Measurements from ENCODE around the gene GORASP1. TPM values are rescaled to one million over a fixed set of nuclear protein-coding genes. Genes with fewer than 3 reads are reported as not detected.
A peak's percentile ranks its signal among the peaks of the same experiment; 100 is the strongest.

The GORASP1 gene
- total and polyA plus RNA-seq, 2 experiments from 2014 or later = 10.3 to 38.3 TPM

- no peak for DNase-seq (ENCODE audit: low spot score)
Observed at GRCh38 chr3:39146083-39146501, 38.7 kb upstream of the GORASP1 start.

DNA sequence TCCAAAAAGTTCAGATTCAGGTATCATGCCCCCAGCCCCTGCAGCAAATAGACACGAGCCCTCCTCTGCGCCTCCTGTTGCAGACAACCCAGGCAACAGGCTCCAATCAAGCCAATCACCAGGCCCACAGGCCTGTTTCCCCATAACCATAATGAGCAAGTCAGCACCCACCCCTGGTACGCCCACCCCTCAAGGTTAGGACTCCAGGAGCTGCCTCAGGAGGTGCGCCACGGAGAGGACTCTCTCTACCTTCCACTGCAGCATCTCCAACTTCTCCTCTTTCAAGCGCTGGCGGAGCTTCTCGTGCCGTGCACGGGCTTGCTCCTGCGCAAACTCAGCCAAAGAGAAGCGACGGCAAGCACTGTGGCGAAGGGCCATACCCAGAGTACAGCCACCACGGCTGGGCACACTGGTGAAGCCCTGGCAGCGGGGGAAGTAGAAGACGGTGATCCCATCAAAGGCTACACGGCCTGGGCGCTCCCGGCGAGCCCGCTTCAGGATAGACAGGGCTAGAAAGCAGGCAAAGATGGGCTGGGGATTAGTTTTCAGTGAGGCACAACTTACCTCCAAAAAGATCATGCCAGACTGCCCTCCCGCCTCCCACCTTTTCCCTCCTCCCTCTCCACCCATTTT, 37.4 kb upstream of the GORASP1 start:
- H3K4me1 Mint-ChIP-seq = peaks cover 43% of the 10 kb centered on the region
- no peak overlapping the region for H3K27ac ChIP-seq (ENCODE audit: low read depth)
- H3K27me3 ChIP-seq (ENCODE audit: insufficient read depth) = no peaks in the 10 kb centered on the region
- H3K79me2 ChIP-seq (replicated peaks; ENCODE audit: insufficient read depth) = peaks cover 32% of the 10 kb centered on the region
- H3K36me3 ChIP-seq (ENCODE audit: insufficient read depth) = peaks cover 17% of the 10 kb centered on the region; the same call in 1 of the 2 replicates
- no peak overlapping the region for H3K27ac Mint-ChIP-seq
- DNase-seq (ENCODE audit: low spot score) (no peak), ATAC-seq (no peak)
- peaks cover 42% of the 10 kb centered on the region for H3K36me3 Mint-ChIP-seq (ENCODE audit: low read depth)
- no peaks in the 10 kb centered on the region for H3K9me2 ChIP-seq (ENCODE audit: insufficient read depth)
- H3K9me3 Mint-ChIP-seq = no peaks in the 10 kb centered on the region
- H2AFZ ChIP-seq = no peak overlapping the region
- no peaks in the 10 kb centered on the region for H3F3A ChIP-seq (replicated peaks; ENCODE audit: low read depth)
- H3K4me1 ChIP-seq (ENCODE audit: insufficient read depth) = peaks cover 33% of the 10 kb centered on the region
- no peak overlapping the region for H3K4me3 Mint-ChIP-seq
- H3K27me3 Mint-ChIP-seq (ENCODE audit: insufficient read depth, low read depth, poor library complexity) = peaks cover 14% of the 10 kb centered on the region
- H4K20me1 ChIP-seq (replicated peaks; ENCODE audit: insufficient read depth) = peaks cover 7% of the 10 kb centered on the region
- H3K4me2 ChIP-seq = no peak overlapping the region
- H3K4me3 ChIP-seq = no peak overlapping the region
- TF ChIP-seq, protein P1, sequence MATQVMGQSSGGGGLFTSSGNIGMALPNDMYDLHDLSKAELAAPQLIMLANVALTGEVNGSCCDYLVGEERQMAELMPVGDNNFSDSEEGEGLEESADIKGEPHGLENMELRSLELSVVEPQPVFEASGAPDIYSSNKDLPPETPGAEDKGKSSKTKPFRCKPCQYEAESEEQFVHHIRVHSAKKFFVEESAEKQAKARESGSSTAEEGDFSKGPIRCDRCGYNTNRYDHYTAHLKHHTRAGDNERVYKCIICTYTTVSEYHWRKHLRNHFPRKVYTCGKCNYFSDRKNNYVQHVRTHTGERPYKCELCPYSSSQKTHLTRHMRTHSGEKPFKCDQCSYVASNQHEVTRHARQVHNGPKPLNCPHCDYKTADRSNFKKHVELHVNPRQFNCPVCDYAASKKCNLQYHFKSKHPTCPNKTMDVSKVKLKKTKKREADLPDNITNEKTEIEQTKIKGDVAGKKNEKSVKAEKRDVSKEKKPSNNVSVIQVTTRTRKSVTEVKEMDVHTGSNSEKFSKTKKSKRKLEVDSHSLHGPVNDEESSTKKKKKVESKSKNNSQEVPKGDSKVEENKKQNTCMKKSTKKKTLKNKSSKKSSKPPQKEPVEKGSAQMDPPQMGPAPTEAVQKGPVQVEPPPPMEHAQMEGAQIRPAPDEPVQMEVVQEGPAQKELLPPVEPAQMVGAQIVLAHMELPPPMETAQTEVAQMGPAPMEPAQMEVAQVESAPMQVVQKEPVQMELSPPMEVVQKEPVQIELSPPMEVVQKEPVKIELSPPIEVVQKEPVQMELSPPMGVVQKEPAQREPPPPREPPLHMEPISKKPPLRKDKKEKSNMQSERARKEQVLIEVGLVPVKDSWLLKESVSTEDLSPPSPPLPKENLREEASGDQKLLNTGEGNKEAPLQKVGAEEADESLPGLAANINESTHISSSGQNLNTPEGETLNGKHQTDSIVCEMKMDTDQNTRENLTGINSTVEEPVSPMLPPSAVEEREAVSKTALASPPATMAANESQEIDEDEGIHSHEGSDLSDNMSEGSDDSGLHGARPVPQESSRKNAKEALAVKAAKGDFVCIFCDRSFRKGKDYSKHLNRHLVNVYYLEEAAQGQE (IDR thresholded peaks at IDR 0.05; ENCODE audit: unreplicated experiment) = no peak
- TF ChIP-seq, protein P2, sequence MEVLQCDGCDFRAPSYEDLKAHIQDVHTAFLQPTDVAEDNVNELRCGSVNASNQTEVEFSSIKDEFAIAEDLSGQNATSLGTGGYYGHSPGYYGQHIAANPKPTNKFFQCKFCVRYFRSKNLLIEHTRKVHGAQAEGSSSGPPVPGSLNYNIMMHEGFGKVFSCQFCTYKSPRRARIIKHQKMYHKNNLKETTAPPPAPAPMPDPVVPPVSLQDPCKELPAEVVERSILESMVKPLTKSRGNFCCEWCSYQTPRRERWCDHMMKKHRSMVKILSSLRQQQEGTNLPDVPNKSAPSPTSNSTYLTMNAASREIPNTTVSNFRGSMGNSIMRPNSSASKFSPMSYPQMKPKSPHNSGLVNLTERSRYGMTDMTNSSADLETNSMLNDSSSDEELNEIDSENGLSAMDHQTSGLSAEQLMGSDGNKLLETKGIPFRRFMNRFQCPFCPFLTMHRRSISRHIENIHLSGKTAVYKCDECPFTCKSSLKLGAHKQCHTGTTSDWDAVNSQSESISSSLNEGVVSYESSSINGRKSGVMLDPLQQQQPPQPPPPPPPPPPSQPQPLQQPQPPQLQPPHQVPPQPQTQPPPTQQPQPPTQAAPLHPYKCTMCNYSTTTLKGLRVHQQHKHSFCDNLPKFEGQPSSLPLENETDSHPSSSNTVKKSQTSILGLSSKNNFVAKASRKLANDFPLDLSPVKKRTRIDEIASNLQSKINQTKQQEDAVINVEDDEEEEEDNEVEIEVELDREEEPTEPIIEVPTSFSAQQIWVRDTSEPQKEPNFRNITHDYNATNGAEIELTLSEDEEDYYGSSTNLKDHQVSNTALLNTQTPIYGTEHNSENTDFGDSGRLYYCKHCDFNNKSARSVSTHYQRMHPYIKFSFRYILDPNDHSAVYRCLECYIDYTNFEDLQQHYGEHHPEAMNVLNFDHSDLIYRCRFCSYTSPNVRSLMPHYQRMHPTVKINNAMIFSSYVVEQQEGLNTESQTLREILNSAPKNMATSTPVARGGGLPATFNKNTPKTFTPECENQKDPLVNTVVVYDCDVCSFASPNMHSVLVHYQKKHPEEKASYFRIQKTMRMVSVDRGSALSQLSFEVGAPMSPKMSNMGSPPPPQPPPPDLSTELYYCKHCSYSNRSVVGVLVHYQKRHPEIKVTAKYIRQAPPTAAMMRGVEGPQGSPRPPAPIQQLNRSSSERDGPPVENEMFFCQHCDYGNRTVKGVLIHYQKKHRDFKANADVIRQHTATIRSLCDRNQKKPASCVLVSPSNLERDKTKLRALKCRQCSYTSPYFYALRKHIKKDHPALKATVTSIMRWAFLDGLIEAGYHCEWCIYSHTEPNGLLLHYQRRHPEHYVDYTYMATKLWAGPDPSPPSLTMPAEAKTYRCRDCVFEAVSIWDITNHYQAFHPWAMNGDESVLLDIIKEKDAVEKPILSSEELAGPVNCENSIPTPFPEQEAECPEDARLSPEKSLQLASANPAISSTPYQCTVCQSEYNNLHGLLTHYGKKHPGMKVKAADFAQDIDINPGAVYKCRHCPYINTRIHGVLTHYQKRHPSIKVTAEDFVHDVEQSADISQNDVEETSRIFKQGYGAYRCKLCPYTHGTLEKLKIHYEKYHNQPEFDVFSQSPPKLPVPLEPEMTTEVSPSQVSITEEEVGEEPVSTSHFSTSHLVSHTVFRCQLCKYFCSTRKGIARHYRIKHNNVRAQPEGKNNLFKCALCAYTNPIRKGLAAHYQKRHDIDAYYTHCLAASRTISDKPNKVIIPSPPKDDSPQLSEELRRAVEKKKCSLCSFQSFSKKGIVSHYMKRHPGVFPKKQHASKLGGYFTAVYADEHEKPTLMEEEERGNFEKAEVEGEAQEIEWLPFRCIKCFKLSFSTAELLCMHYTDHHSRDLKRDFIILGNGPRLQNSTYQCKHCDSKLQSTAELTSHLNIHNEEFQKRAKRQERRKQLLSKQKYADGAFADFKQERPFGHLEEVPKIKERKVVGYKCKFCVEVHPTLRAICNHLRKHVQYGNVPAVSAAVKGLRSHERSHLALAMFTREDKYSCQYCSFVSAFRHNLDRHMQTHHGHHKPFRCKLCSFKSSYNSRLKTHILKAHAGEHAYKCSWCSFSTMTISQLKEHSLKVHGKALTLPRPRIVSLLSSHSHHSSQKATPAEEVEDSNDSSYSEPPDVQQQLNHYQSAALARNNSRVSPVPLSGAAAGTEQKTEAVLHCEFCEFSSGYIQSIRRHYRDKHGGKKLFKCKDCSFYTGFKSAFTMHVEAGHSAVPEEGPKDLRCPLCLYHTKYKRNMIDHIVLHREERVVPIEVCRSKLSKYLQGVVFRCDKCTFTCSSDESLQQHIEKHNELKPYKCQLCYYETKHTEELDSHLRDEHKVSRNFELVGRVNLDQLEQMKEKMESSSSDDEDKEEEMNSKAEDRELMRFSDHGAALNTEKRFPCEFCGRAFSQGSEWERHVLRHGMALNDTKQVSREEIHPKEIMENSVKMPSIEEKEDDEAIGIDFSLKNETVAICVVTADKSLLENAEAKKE (CRISPR knock-in tag; IDR thresholded peaks at IDR 0.05) = no peak
- TF ChIP-seq POLR2AphosphoS5 (IDR thresholded peaks at IDR 0.05; ENCODE audit: low read depth) (no peak), EZH2phosphoT487 (IDR thresholded peaks at IDR 0.05; ENCODE audit: unreplicated experiment) (no peak), JUNB (IDR thresholded peaks at IDR 0.05; ENCODE audit: unreplicated experiment) (no peak), CREB1 (CRISPR knock-in tag; IDR thresholded peaks at IDR 0.05; ENCODE audit: low read depth) (no peak), ZNF331 (CRISPR knock-in tag; IDR thresholded peaks at IDR 0.05; ENCODE audit: low read depth) (no peak), NANOG (IDR thresholded peaks at IDR 0.05; ENCODE audit: borderline replicate concordance) (no peak)

More at GRCh38 chr3:39146083-39146501, 38.7 kb upstream of the GORASP1 start:
- H3K27me3 Mint-ChIP-seq (ENCODE audit: insufficient read depth, low read depth, poor library complexity) = peaks cover 19% of the 10 kb centered on the region
- Histone ChIP-seq H3K4me1 (ENCODE audit: insufficient read depth) (peaks cover 45% of the 10 kb centered on the region), H3F3A (replicated peaks; ENCODE audit: low read depth) (no peaks in the 10 kb centered on the region), H3K4me3 (no peak overlapping the region), H3K79me2 (replicated peaks; ENCODE audit: insufficient read depth) (peaks cover 44% of the 10 kb centered on the region), H3K36me3 (ENCODE audit: insufficient read depth) (peaks cover 17% of the 10 kb centered on the region; the same call in 1 of the 2 replicates), H2AFZ (no peak overlapping the region), H3K4me2 (no peak overlapping the region), H3K27ac (ENCODE audit: low read depth) (no peak overlapping the region), H4K20me1 (replicated peaks; ENCODE audit: insufficient read depth) (peaks cover 7% of the 10 kb centered on the region), H3K9me2 (ENCODE audit: insufficient read depth) (no peaks in the 10 kb centered on the region), H3K27me3 (ENCODE audit: insufficient read depth) (no peaks in the 10 kb centered on the region)
- peaks cover 42% of the 10 kb centered on the region for H3K36me3 Mint-ChIP-seq (ENCODE audit: low read depth)
- no peak overlapping the region for H3K4me3 Mint-ChIP-seq
- no peaks in the 10 kb centered on the region for H3K9me3 Mint-ChIP-seq
- no peak for ATAC-seq
- 0 out of 2 replicates have a peak overlapping the region, but pooled peaks have one; percentile 17 for H3K27ac Mint-ChIP-seq
- TF ChIP-seq ETS1 (IDR thresholded peaks at IDR 0.05) = no peak
- peaks cover 55% of the 10 kb centered on the region for H3K4me1 Mint-ChIP-seq
